Neural crest cell (in vitro differentiated cells): ENCODE measurements around the gene POLR1E. TPM values are rescaled to one million over a fixed set of nuclear protein-coding genes. Genes with fewer than 3 reads are reported as not detected.
"Not testable (repeated sequence)": the region's sequence is repeated elsewhere in the genome, so short reads cannot be mapped to it uniquely, and the experiment has no call there.

Experiments
- DNase-seq: peaks from one replicate; pipeline ENCODE4 v3.0.0; 2021; ENCODE audit warnings: low read depth, mixed read lengths, low spot score
- H3K27ac Mint-ChIP-seq: one replicate; pipeline ENCODE4 v1.8.0; 2021; ENCODE audit warnings: mild to moderate bottlenecking, mixed read lengths; ENCODE audit not compliant: unreplicated experiment
- H3K27me3 Mint-ChIP-seq: 2 replicates; pipeline ENCODE4 v1.8.0; 2021; ENCODE audit warnings: low read depth, mild to moderate bottlenecking, mixed read lengths
- H3K36me3 Mint-ChIP-seq: 2 replicates; pipeline ENCODE4 v1.8.0; 2021; ENCODE audit warnings: low read depth, mild to moderate bottlenecking, mixed read lengths
- H3K4me1 Mint-ChIP-seq: 2 replicates; pipeline ENCODE4 v1.8.0; 2021; ENCODE audit warnings: mixed read lengths
- H3K4me3 Mint-ChIP-seq: one replicate; pipeline ENCODE4 v1.8.0; 2021; ENCODE audit warnings: mild to moderate bottlenecking, mixed read lengths
- H3K9me3 Mint-ChIP-seq: 2 replicates; pipeline ENCODE4 v1.8.0; 2021; ENCODE audit warnings: mixed read lengths
- total RNA-seq: library from RNA; stranded (reverse); gene quantifications from 2 replicates; pipeline ENCODE4 v1.2.1, GENCODE V29; 2021
- TF ChIP-seq, protein P1 (sequence below): fragments of 200-600 bp; sonication (generic); conservative IDR thresholded peaks from 2 replicates; pipeline ENCODE4 v1.5.0; 2021; ENCODE audit warnings: antibody characterized with exemption, mild to moderate bottlenecking

POLR1E gene
- total RNA-seq, 1 donor from 2014 or later, result 46.4 TPM

DNA sequence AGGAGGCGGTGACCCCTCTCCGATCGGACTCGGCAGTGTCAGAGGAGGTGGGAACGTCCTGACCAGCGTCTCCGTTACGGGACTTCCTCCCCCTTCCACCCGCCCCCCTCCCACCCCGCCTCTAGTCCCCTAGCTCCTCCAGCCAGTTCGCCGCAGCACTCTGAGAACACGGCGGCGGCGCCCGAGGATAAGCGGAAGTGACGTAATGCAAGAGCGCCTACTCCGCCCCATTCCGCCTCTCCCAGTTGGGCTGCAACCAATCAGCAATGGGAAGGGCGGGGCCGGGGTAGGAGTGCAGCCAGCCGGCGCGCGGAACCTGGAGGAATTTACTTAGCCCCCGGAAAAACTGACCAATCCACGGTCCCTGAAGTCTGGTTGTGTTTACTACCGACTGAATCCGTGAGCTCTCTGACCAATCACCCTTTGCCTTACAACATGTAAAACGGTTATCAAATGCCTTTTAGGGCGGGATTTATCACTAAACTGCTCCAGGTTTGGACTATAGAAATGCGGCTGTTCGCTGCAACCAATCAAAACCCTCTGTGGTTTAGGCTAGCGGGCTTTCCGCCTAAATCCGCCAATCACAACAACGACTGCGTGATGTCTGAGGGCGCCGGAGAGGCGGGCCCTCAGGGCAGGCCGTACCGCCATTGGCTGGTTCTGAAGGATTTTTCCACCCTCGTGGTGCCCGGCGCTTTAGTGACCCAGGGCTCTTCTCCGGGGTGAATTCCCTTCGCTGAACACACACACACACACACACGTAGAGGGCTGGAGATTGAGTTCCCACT is 20.3 kb upstream of the POLR1E start, which contains the start of gene ZBTB5:
Gene ZBTB5 (minus strand): TSS at position 202 of the 788 bp plus-strand sequence. CDS start 22,899 bp downstream, outside the sequence.
- Mint-ChIP-seq H3K27me3 (no peaks in the 10 kb centered on the region), H3K4me1 (peaks cover 44% of the 10 kb centered on the region), H3K9me3 (no peaks in the 10 kb centered on the region), H3K4me3 (peak within 1 kb of the TSS; percentile 98), H3K36me3 (no peaks in the 10 kb centered on the region), H3K27ac (peak within 1 kb of the TSS; percentile 100)
- peak; percentile 96 for DNase-seq
- TF ChIP-seq, protein P1, sequence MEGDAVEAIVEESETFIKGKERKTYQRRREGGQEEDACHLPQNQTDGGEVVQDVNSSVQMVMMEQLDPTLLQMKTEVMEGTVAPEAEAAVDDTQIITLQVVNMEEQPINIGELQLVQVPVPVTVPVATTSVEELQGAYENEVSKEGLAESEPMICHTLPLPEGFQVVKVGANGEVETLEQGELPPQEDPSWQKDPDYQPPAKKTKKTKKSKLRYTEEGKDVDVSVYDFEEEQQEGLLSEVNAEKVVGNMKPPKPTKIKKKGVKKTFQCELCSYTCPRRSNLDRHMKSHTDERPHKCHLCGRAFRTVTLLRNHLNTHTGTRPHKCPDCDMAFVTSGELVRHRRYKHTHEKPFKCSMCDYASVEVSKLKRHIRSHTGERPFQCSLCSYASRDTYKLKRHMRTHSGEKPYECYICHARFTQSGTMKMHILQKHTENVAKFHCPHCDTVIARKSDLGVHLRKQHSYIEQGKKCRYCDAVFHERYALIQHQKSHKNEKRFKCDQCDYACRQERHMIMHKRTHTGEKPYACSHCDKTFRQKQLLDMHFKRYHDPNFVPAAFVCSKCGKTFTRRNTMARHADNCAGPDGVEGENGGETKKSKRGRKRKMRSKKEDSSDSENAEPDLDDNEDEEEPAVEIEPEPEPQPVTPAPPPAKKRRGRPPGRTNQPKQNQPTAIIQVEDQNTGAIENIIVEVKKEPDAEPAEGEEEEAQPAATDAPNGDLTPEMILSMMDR, result no peak

DNA sequence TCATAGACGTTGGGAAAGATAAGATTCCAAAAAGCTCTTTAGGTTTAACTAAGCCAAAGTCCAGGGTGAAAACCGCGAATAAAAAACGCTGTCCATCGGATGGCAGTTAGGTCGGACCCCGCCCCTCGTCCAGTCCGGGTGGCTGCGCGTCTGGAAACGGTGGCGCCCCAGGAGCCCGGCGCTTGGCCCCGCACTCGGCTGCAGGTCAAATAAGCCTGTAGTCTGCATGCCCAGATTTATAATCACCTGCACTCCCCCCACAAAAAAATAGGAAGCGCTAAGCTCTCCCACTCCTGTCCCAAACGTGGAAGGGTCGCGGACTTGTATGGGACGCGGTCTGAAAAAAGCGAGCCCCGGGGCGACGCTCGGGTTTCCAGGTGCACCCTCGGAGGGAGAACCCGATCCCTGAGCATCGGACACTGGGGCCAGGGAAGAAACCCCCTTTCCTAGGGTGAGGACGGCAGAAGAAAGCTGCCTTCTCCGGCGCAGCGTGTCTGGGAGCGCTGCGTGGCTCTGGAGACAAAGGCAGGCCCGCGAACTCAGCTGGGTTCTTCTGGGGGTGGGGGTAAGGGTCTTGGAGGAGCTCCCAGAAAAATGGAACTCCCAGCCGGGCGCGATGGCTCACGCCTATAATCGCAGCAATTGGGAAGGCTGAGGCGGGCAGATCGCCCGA is 19.6 kb upstream of the POLR1E start:
- peak overlapping the region; percentile 100 for H3K27ac Mint-ChIP-seq
- DNase-seq, result peak; percentile 67
- peak overlapping the region; percentile 98 for H3K4me3 Mint-ChIP-seq
- TF ChIP-seq, protein P1, result no peak
- no peaks in the 10 kb centered on the region for H3K9me3 Mint-ChIP-seq
- H3K4me1 Mint-ChIP-seq, result peaks cover 44% of the 10 kb centered on the region
- H3K27me3 Mint-ChIP-seq, result no peaks in the 10 kb centered on the region
- H3K36me3 Mint-ChIP-seq, result no peaks in the 10 kb centered on the region

DNA sequence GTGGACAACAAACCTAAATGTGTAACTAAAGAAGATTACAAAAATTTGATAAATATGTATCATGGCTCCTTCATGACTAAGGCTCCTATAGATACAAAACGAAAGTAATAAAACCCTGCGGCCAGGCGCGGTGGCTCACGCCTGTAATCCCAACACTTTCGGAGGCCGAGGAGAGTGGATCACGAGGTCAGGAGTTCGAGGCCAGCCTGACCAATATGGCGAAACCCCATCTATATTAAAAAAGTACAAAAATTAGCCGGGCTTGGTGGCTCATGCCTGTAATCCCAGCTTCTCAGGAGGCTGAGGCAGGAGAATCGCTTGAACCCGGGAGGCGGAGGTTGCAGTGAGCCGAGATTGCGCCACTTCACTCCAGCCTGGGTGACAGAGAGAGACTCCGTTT is 18.2 kb upstream of the POLR1E start:
- H3K36me3 Mint-ChIP-seq, H3K27ac Mint-ChIP-seq, H3K9me3 Mint-ChIP-seq, H3K4me3 Mint-ChIP-seq, DNase-seq, H3K27me3 Mint-ChIP-seq: not testable (repeated sequence)
- peaks cover 49% of the 10 kb centered on the region for H3K4me1 Mint-ChIP-seq

DNA sequence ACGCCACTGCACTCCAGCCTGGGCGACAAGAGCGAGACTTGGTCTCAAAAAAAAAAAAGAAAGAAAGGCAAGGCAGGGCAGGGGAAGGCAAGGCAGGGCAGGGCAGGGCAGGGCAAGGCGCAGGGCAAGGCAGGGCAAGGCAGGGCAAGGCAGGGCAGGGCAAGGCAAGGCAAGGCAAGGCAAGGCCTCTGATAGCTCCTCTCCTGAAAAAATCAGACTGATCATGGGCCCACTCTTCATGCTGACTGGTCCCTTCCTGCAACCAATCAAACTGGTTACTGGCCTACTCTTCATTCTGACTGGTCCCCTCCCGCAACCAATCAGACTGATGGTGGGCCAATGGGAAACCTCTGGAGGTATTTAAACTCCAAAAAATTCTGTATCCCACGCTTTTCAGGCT is 17.1 kb upstream of the POLR1E start:
- H3K27me3 Mint-ChIP-seq, result no peaks in the 10 kb centered on the region
- no peak for DNase-seq
- H3K9me3 Mint-ChIP-seq, result no peaks in the 10 kb centered on the region
- peaks cover 42% of the 10 kb centered on the region for H3K4me1 Mint-ChIP-seq
- no peak overlapping the region for H3K27ac Mint-ChIP-seq
- H3K36me3 Mint-ChIP-seq, result no peaks in the 10 kb centered on the region
- TF ChIP-seq, protein P1, result no peak
- H3K4me3 Mint-ChIP-seq, result peak overlapping the region; percentile 65

DNA sequence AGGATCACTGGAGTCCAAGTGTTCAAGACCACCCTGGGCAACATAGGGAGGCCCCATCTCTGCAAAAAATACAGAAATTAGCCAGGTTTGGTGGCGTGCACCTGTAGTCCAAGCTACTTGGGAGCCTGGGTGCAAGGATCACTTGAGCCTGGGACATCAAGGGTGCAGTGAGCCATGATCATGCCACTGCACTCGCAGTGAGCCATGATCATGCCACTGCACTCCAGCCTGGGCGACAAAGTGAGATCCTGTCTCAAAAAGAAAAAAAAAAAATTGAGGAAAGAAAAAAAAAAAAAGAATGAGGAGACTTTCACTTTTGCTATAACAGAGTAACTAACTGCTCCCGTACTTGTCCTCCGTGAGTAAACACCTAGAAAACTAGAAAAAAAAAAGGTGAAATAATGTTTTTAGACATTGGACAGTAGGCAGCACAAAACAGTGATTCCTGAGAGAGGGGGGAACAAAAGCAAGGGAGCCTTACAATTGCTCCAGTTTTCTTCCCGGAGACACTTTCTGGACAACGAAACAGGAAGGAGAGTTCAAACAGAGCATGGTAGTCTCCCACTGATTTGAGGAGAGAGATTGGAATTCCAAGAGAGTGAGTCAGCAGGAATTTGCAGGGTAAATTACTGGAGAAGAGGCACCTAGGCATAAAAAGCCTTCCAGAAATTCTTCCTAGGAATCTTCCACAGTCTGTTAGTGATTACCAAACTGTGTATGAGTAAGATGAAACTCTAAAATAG is 13.6 kb upstream of the POLR1E start:
- Mint-ChIP-seq H3K9me3 (peaks cover 4% of the 10 kb centered on the region), H3K4me3 (peak overlapping the region; percentile 4), H3K36me3 (no peaks in the 10 kb centered on the region), H3K4me1 (peaks cover 17% of the 10 kb centered on the region), H3K27me3 (peaks cover 4% of the 10 kb centered on the region), H3K27ac (peak overlapping the region; percentile 90)
- no peak for DNase-seq
- TF ChIP-seq, protein P1, result no peak

DNA sequence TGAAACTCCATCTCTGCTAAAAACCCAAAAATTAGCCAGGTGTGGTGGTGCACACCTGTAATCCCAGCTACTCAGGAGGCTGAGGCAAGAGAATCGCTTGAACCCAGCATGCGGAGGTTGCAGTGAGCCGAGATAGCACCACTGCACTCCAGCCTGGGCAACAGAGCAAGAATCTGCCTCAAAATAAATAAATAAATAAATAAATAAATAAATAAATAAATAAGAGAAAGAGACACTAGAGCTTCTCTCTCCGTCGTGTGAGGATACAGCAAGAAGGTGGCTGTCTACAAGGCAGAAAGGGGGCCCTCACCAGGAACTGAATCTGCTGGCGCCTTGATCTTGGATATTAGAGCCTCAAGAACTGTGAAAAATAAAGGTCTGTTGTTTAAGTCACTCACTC is 11.8 kb upstream of the POLR1E start:
- not testable (repeated sequence) for H3K4me3 Mint-ChIP-seq, H3K27ac Mint-ChIP-seq, H3K9me3 Mint-ChIP-seq, DNase-seq, H3K36me3 Mint-ChIP-seq
- H3K4me1 Mint-ChIP-seq, result peaks cover 17% of the 10 kb centered on the region
- H3K27me3 Mint-ChIP-seq, result peaks cover 12% of the 10 kb centered on the region
